SW 1271 (cell line): ENCODE results near the gene ZNF681.
"Not testable (repeated sequence)": the region's sequence is repeated elsewhere in the genome, so short reads cannot be mapped to it uniquely, and the experiment has no call there.

Experiments used
- DNase-seq, 2 experiments: peaks; one replicate each; lab custom pipeline; 2025; lab: John Stamatoyannopoulos, UW

ZNF681 gene

GRCh38 chr19:23692937-23693336, 65.8 kb downstream of the ZNF681 start:
- not testable (repeated sequence) for DNase-seq
